ENCODE data around the gene PRSS33. TPM values are rescaled to one million over a fixed set of nuclear protein-coding genes. Genes with fewer than 3 reads are reported as not detected.

PRSS33 gene
- total and polyA plus RNA-seq, 2 of the 8 experiments (the other 6 are each of a cell fraction or from before 2014, with no cell fraction given), result 0.09 TPM; not detected in 1

DNA sequence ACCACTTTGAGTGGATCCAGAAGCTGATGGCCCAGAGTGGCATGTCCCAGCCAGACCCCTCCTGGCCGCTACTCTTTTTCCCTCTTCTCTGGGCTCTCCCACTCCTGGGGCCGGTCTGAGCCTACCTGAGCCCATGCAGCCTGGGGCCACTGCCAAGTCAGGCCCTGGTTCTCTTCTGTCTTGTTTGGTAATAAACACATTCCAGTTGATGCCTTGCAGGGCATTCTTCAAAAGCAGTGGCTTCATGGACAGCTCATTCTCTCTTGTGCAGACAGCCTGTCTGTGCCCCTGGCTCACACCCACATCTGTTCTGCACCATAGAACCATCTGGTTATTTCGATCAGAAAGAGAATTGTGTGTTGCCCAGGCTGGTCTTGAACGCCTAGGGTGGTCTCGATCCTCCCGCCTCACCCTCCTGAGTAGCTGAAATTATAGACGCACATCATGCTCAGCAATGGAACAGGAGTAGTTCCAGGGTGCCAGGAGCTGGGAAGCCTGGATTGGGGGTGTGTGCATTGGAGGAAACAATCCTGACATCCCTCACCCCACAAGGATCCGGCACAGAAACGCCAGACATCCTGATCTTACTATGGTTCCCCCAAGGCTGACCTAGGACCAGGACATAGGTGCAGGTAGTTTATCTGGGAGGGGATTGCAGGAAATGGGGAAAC lies 34.3 kb upstream of the PRSS33 start (continued):
- TF ChIP-seq ZNF274 (IDR thresholded peaks at IDR 0.05; ENCODE audit: borderline replicate concordance, extremely low read depth, low read length) (no peak), CHD1 (IDR thresholded peaks at IDR 0.05; ENCODE audit: low read depth, low read length) (no peak), JUN (IDR thresholded peaks at IDR 0.05; ENCODE audit: low read depth, low read length) (no peak), RNF2 (IDR thresholded peaks at IDR 0.05; ENCODE audit: borderline replicate concordance, low read depth, low read length, missing control alignments, poor library complexity, severe bottlenecking) (no peak), CBX8 (IDR thresholded peaks at IDR 0.05; ENCODE audit: borderline replicate concordance, low read depth, low read length) (no peak)
